Trophoblast cell (in vitro differentiated cells and primary cell): ENCODE data around the gene SCO1.

ENCODE experiments used
- DNase-seq, 2 donors: peaks; one replicate each; pipeline ENCODE4 v3.0.0-alpha.2; 2016
- H2AFZ ChIP-seq: 2 replicates; pipeline ENCODE4 v1.6.1; 2013; ENCODE audit warnings: low read length, moderate library complexity, mild to moderate bottlenecking; ENCODE audit not compliant: insufficient read depth, poor library complexity
- H2AK5ac ChIP-seq: 2 replicates; pipeline ENCODE4 v1.6.1; 2013; ENCODE audit warnings: mild to moderate bottlenecking, low read length
- H2BK120ac ChIP-seq: 2 replicates; pipeline ENCODE4 v1.6.1; 2013; ENCODE audit warnings: low read length, mild to moderate bottlenecking, moderate library complexity; ENCODE audit not compliant: insufficient read depth, poor library complexity
- H2BK12ac ChIP-seq: 2 replicates; pipeline ENCODE4 v1.6.1; 2013; ENCODE audit warnings: mild to moderate bottlenecking, low read length, moderate library complexity
- H2BK5ac ChIP-seq: 2 replicates; pipeline ENCODE4 v1.6.1; 2013; ENCODE audit warnings: low read length, low read depth, moderate library complexity, mild to moderate bottlenecking; ENCODE audit not compliant: poor library complexity
- H3K14ac ChIP-seq: 2 replicates; pipeline ENCODE4 v1.6.1; 2013; ENCODE audit warnings: mild to moderate bottlenecking, low read length
- H3K18ac ChIP-seq: 2 replicates; pipeline ENCODE4 v1.6.1; 2013; ENCODE audit warnings: mild to moderate bottlenecking, low read length
- H3K23ac ChIP-seq: 2 replicates; pipeline ENCODE4 v1.6.1; 2013; ENCODE audit warnings: low read length
- H3K27ac ChIP-seq: 2 replicates; pipeline ENCODE4 v1.5.1; 2013; ENCODE audit warnings: low read depth, mild to moderate bottlenecking, inconsistent platforms, low read length, moderate library complexity
- H3K27me3 ChIP-seq: 2 replicates; pipeline ENCODE4 v1.6.1; 2013; ENCODE audit warnings: inconsistent platforms, mild to moderate bottlenecking, low read length, moderate library complexity; ENCODE audit not compliant: insufficient read depth
- H3K36me3 ChIP-seq, 2 experiments: 1 replicate in 1 of 2; 2 replicates in 1 of 2; pipeline ENCODE4 v1.6.1; 2013; ENCODE audit warnings: low read length in 2 of 2, mild to moderate bottlenecking in 2 of 2, moderate library complexity in 1 of 2; ENCODE audit not compliant: insufficient read depth in 2 of 2, control insufficient read depth in 1 of 2
- H3K4ac ChIP-seq: 2 replicates; pipeline ENCODE4 v1.6.1; 2013; ENCODE audit warnings: low read depth, mild to moderate bottlenecking, low read length, moderate library complexity
- H3K4me1 ChIP-seq, 2 experiments: 1 replicate in 1 of 2; 2 replicates in 1 of 2; pipeline ENCODE4 v1.6.1; 2013; ENCODE audit warnings: low read length in 2 of 2, mild to moderate bottlenecking in 2 of 2, moderate library complexity in 1 of 2; ENCODE audit not compliant: insufficient read depth in 2 of 2, control insufficient read depth in 1 of 2
- H3K4me2 ChIP-seq: 2 replicates; pipeline ENCODE4 v1.6.1; 2013; ENCODE audit warnings: inconsistent platforms, mild to moderate bottlenecking, low read length, moderate library complexity
- H3K4me3 ChIP-seq: 2 replicates; pipeline ENCODE4 v1.5.1; 2013; ENCODE audit warnings: mild to moderate bottlenecking, low read depth, low read length, inconsistent platforms
- H3K79me1 ChIP-seq: one replicate; pipeline ENCODE4 v1.6.1; 2013; ENCODE audit warnings: low read length
- H3K79me2 ChIP-seq: 2 replicates; pipeline ENCODE4 v1.6.1; 2013; ENCODE audit warnings: low read length, mild to moderate bottlenecking; ENCODE audit not compliant: control insufficient read depth, insufficient read depth, poor library complexity
- H3K9ac ChIP-seq: 2 replicates; pipeline ENCODE4 v1.6.1; 2013; ENCODE audit warnings: mild to moderate bottlenecking, low read length
- H3K9me3 ChIP-seq: 2 replicates; pipeline ENCODE4 v1.6.1; 2013; ENCODE audit warnings: low read depth, mild to moderate bottlenecking, control low read depth, inconsistent platforms, low read length; ENCODE audit not compliant: insufficient read depth
- H4K12ac ChIP-seq: 2 replicates; pipeline ENCODE4 v1.6.1; 2013; ENCODE audit warnings: low read depth, mild to moderate bottlenecking, low read length, moderate library complexity
- H4K8ac ChIP-seq: 2 replicates; pipeline ENCODE4 v1.6.1; 2013; ENCODE audit warnings: low read depth, mild to moderate bottlenecking, low read length, moderate library complexity
- H4K91ac ChIP-seq: one replicate; pipeline ENCODE4 v1.6.1; 2013; ENCODE audit warnings: low read depth, mild to moderate bottlenecking, low read length, moderate library complexity
- WGBS: extraction: QIAGEN DNeasy Blood & Tissue Kit; methylation state at CpG from one replicate; pipeline ENCODE4 v1.1.7; 2013; ENCODE audit warnings: missing lambda C conversion rate; ENCODE audit not compliant: insufficient read length, insufficient coverage; ENCODE audit errors: extremely low coverage; 5-methylcytosine and 5-hydroxymethylcytosine counted together

Gene SCO1

DNA sequence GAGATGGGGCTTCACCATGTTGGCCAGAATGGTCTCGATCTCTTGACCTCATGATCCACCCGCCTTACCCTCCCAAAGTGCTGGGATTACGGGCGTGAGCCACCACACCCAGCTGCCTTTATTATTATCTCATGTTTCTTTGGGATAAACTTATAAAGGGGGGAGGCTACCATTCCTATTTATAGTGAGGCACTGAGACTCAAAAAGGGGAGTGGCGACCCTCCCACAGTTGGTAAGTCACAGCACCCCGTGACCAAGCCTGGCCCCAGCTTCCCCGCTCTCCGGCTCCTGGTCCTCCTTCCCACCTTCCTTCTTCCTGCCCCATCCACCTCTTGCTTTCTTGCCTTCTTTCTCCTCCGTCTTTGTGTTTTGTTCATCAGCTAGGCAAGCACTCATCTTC, 45.4 kb downstream of the SCO1 start:
- H3K14ac ChIP-seq, result no peak overlapping the region
- no peak overlapping the region for H2BK12ac ChIP-seq
- H3K36me3 ChIP-seq, result peaks cover 0 to 2% of the 10 kb centered on the region in 2 experiments
- H4K8ac ChIP-seq, result no peak overlapping the region
- H2AFZ ChIP-seq, result no peak overlapping the region
- no peak overlapping the region for H3K27ac ChIP-seq
- H2AK5ac ChIP-seq, result no peak overlapping the region
- H2BK120ac ChIP-seq, result no peak overlapping the region
- H3K4ac ChIP-seq, result no peak overlapping the region
- no peak overlapping the region for H3K23ac ChIP-seq
- H3K9me3 ChIP-seq, result no peaks in the 10 kb centered on the region
- H4K12ac ChIP-seq, result no peak overlapping the region
- no peak overlapping the region for H3K4me3 ChIP-seq
- H3K4me2 ChIP-seq, result no peak overlapping the region
- no peak overlapping the region for H4K91ac ChIP-seq
- DNase-seq, result no peak
- H3K18ac ChIP-seq, result no peak overlapping the region
- no peaks in the 10 kb centered on the region for H3K27me3 ChIP-seq
- no CpG with 5 or more reads among the region's 9 CpGs for WGBS
- no peaks in the 10 kb centered on the region for H3K79me1 ChIP-seq
- no peaks in the 10 kb centered on the region for H3K79me2 ChIP-seq
- no peaks in the 10 kb centered on the region for H3K4me1 ChIP-seq
- no peak overlapping the region for H2BK5ac ChIP-seq
- H3K9ac ChIP-seq, result no peak overlapping the region

DNA sequence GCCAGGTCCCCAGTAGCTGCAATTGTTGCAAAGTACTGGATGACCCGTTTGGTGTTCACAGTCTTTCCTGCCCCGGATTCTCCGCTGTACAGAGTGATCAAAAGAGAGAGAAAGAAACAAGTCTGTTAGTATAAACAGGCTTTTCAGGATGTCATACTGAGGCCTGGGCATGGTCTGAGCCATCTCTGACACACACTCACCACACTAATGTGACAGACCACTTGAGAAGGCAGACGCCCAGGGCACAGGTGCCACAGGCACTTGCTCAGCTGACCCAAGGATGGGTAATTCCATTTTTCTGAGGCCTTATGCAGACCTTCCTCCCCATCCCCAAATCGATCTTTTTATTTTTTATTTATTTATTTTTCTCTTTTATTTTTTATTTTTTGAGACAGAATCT, 47.7 kb downstream of the SCO1 start:
- Histone ChIP-seq H2BK5ac (no peak overlapping the region), H4K8ac (no peak overlapping the region), H3K9ac (no peak overlapping the region), H2BK120ac (no peak overlapping the region), H3K27ac (no peak overlapping the region), H3K18ac (no peak overlapping the region), H4K12ac (no peak overlapping the region), H4K91ac (no peak overlapping the region), H2AFZ (no peak overlapping the region), H3K79me2 (no peaks in the 10 kb centered on the region), H3K14ac (no peak overlapping the region), H2AK5ac (no peak overlapping the region), H3K4me2 (no peak overlapping the region), H3K27me3 (no peaks in the 10 kb centered on the region), H2BK12ac (no peak overlapping the region), H3K79me1 (no peaks in the 10 kb centered on the region), H3K9me3 (no peaks in the 10 kb centered on the region), H3K36me3 (peaks cover 2 to 3% of the 10 kb centered on the region in 2 experiments), H3K4me1 (no peaks in the 10 kb centered on the region), H3K4me3 (no peak overlapping the region), H3K23ac (no peak overlapping the region), H3K4ac (no peak overlapping the region)
- no CpG with 5 or more reads among the region's 5 CpGs for WGBS
- DNase-seq, result no peak

DNA sequence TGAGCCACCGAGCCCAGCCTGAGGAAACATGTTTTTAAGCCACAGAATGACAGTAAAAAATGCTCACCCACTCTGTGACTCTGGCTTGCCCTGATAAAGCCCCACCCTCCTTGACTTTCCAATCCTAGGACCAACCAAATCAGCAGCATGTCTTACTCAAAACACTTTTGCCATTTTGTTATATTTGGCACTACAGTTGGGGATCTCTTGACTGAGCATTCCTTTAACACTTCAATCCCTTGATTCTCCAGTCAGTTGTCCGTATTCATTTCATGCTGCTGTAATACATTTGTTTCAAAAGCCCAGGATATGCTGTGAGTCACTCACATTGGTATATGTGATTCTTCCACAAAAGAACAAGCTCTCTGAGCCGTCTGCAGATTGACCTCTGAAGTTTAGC, 48.4 kb downstream of the SCO1 start:
- H3K4ac ChIP-seq, result no peak overlapping the region
- WGBS, result no CpG with 5 or more reads among the region's 3 CpGs
- H3K18ac ChIP-seq, result no peak overlapping the region
- H3K4me2 ChIP-seq, result no peak overlapping the region
- no peaks in the 10 kb centered on the region for H3K79me2 ChIP-seq
- no peak for DNase-seq
- H2BK12ac ChIP-seq, result no peak overlapping the region
- H4K12ac ChIP-seq, result no peak overlapping the region
- H3K4me1 ChIP-seq, result no peaks in the 10 kb centered on the region
- H3K23ac ChIP-seq, result no peak overlapping the region
- no peak overlapping the region for H2AK5ac ChIP-seq
- H3K4me3 ChIP-seq, result no peak overlapping the region
- H3K9ac ChIP-seq, result no peak overlapping the region
- H2BK120ac ChIP-seq, result no peak overlapping the region
- no peak overlapping the region for H4K8ac ChIP-seq
- H3K9me3 ChIP-seq, result no peaks in the 10 kb centered on the region
- peaks cover 2 to 3% of the 10 kb centered on the region in 2 experiments for H3K36me3 ChIP-seq
- no peak overlapping the region for H3K27ac ChIP-seq
- no peak overlapping the region for H3K14ac ChIP-seq
- H4K91ac ChIP-seq, result no peak overlapping the region
- no peak overlapping the region for H2BK5ac ChIP-seq
- H3K79me1 ChIP-seq, result no peaks in the 10 kb centered on the region
- H2AFZ ChIP-seq, result no peak overlapping the region
- no peaks in the 10 kb centered on the region for H3K27me3 ChIP-seq

DNA sequence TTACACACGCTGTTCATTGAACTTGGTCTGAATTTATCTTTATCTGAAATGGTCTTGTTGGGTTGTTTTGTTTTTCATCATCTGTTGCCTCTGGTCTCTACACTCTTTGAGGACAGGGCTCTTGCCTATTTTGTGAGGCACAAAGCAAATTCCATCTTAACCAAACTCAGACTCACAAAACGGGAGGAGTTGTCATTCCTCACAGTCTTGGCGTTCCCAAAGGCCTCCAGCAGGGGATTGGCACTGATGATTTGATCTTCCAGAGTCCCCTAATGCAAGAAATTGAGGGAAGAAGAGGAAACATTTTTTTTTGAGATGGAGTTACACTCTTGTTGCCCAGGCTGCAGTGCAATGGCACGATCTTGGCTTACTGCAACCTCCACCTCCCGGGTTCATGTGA, 49.0 kb downstream of the SCO1 start:
- no peak overlapping the region for H4K8ac ChIP-seq
- H3K4me3 ChIP-seq, result no peak overlapping the region
- no peak overlapping the region for H3K27ac ChIP-seq
- no peak overlapping the region for H2AK5ac ChIP-seq
- no peak overlapping the region for H4K12ac ChIP-seq
- no peaks in the 10 kb centered on the region for H3K79me2 ChIP-seq
- H3K4me1 ChIP-seq, result no peaks in the 10 kb centered on the region
- no peak for DNase-seq
- no peak overlapping the region for H2BK12ac ChIP-seq
- no CpG with 5 or more reads among the region's 5 CpGs for WGBS
- H2BK5ac ChIP-seq, result no peak overlapping the region
- no peaks in the 10 kb centered on the region for H3K79me1 ChIP-seq
- H2BK120ac ChIP-seq, result no peak overlapping the region
- no peak overlapping the region for H2AFZ ChIP-seq
- peaks cover 2 to 3% of the 10 kb centered on the region in 2 experiments for H3K36me3 ChIP-seq
- H3K9me3 ChIP-seq, result no peaks in the 10 kb centered on the region
- no peak overlapping the region for H3K4me2 ChIP-seq
- no peak overlapping the region for H3K4ac ChIP-seq
- H3K27me3 ChIP-seq, result no peaks in the 10 kb centered on the region
- no peak overlapping the region for H3K23ac ChIP-seq
- H3K9ac ChIP-seq, result no peak overlapping the region
- no peak overlapping the region for H3K18ac ChIP-seq
- H3K14ac ChIP-seq, result no peak overlapping the region
- H4K91ac ChIP-seq, result no peak overlapping the region
